GM21447 (cell line): Measurements from ENCODE around the gene RBM33.

Experiments
- ATAC-seq: cut with Tn5 transposase; IDR thresholded peaks from one replicate; pipeline ENCODE4 v1.9.1; 2021; ENCODE audit not compliant: unreplicated experiment

The RBM33 gene

GRCh38 chr7:155765458-155765857 lies 121.0 kb downstream of the RBM33 start:
- ATAC-seq = no peak

GRCh38 chr7:155766386-155766785 lies 121.9 kb downstream of the RBM33 start:
- no peak for ATAC-seq

GRCh38 chr7:155766966-155767916 lies 122.8 kb downstream of the RBM33 start:
- no peak for ATAC-seq

GRCh38 chr7:155769701-155770100 lies 125.2 kb downstream of the RBM33 start:
- ATAC-seq = no peak

GRCh38 chr7:155770241-155770640 lies 125.8 kb downstream of the RBM33 start:
- ATAC-seq = no peak

- no peak for ATAC-seq
Observed at GRCh38 chr7:155773531-155773930, 129.1 kb downstream of the RBM33 start.

GRCh38 chr7:155774947-155775346 lies 130.5 kb downstream of the RBM33 start:
- no peak for ATAC-seq

GRCh38 chr7:155775691-155776090 lies 131.2 kb downstream of the RBM33 start:
- no peak for ATAC-seq

- ATAC-seq = no peak
Observed at GRCh38 chr7:155776606-155777005, 132.1 kb downstream of the RBM33 start.

GRCh38 chr7:155778349-155778748 lies 133.9 kb downstream of the RBM33 start:
- no peak for ATAC-seq

GRCh38 chr7:155780884-155781283 lies 136.4 kb downstream of the RBM33 start:
- ATAC-seq = no peak

- no peak for ATAC-seq
Observed at GRCh38 chr7:155781433-155781832, 137.0 kb downstream of the RBM33 start.

GRCh38 chr7:155782466-155782865 lies 138.0 kb downstream of the RBM33 start:
- ATAC-seq = no peak

- no peak for ATAC-seq
Observed at GRCh38 chr7:155785536-155785935, 141.1 kb downstream of the RBM33 start.

- ATAC-seq = no peak
Observed at GRCh38 chr7:155786491-155786890, 142.0 kb downstream of the RBM33 start.

GRCh38 chr7:155787171-155787851 lies 142.8 kb downstream of the RBM33 start:
- ATAC-seq = no peak

- no peak for ATAC-seq
Observed at GRCh38 chr7:155788616-155789000, 144.1 kb downstream of the RBM33 start.

- no peak for ATAC-seq
Observed at GRCh38 chr7:155789001-155789725, 144.7 kb downstream of the RBM33 start.

GRCh38 chr7:155790666-155791065 lies 146.2 kb downstream of the RBM33 start:
- no peak for ATAC-seq

GRCh38 chr7:155791214-155791737 lies 146.8 kb downstream of the RBM33 start:
- no peak for ATAC-seq

GRCh38 chr7:155791836-155792235 lies 147.4 kb downstream of the RBM33 start:
- no peak for ATAC-seq
